SK-N-SH treated with all-trans-retinoic acid at 6 μM for 48 hours (cell line): ENCODE data around the gene RTP4.

Source experiments
- ATAC-seq: fragments of 200-7000 bp; cut with Tn5 transposase; 3 replicates; pipeline ENCODE4 v1.9.1; 2020; ENCODE audit warnings: mild to moderate bottlenecking, moderate library complexity
- CSDC2 ChIP-seq: fragments of 250-450 bp; sonication (Bioruptor Pico); IDR thresholded peaks from 2 replicates; pipeline ENCODE4 v1.5.0; 2020; ENCODE audit warnings: mild to moderate bottlenecking, moderate library complexity
- CSRNP3 ChIP-seq: fragments of 250-450 bp; sonication (Bioruptor Pico); IDR thresholded peaks from 2 replicates; pipeline ENCODE4 v1.5.1; 2021; ENCODE audit warnings: mild to moderate bottlenecking, moderate library complexity
- ESRRG ChIP-seq: fragments of 250-450 bp; sonication (Bioruptor Pico); IDR thresholded peaks from 2 replicates; pipeline ENCODE4 v1.6.1; 2021; ENCODE audit warnings: mild to moderate bottlenecking
- ISL1 ChIP-seq: fragments of 250-450 bp; sonication (Bioruptor Pico); IDR thresholded peaks from 2 replicates; pipeline ENCODE4 v2.1.2; 2022; ENCODE audit warnings: mild to moderate bottlenecking, moderate library complexity
- OSR1 ChIP-seq: fragments of 250-450 bp; sonication (Bioruptor Pico); IDR thresholded peaks from 2 replicates; pipeline ENCODE4 v1.8.0; 2022; ENCODE audit warnings: moderate library complexity, mild to moderate bottlenecking, inconsistent platforms
- POU6F1 ChIP-seq: fragments of 250-450 bp; sonication (Bioruptor Pico); IDR thresholded peaks from 2 replicates; pipeline ENCODE4 v1.8.0; 2021; ENCODE audit warnings: low read depth, mild to moderate bottlenecking, moderate library complexity, borderline replicate concordance
- RARB ChIP-seq: fragments of 250-450 bp; sonication (Bioruptor Pico); IDR thresholded peaks from 2 replicates; pipeline ENCODE4 v1.8.0; 2021; ENCODE audit warnings: mild to moderate bottlenecking, moderate library complexity
- TCF4 ChIP-seq: fragments of 250-450 bp; sonication (Bioruptor Pico); IDR thresholded peaks from 2 replicates; pipeline ENCODE4 v1.8.0; 2021; ENCODE audit warnings: mild to moderate bottlenecking, moderate library complexity, borderline replicate concordance
- TOX ChIP-seq: fragments of 250-450 bp; sonication (Bioruptor Pico); IDR thresholded peaks from 2 replicates; pipeline ENCODE4 v1.8.0; 2021; ENCODE audit warnings: mild to moderate bottlenecking, moderate library complexity, borderline replicate concordance
- ZFP3 ChIP-seq: fragments of 250-450 bp; sonication (Bioruptor Pico); IDR thresholded peaks from 2 replicates; pipeline ENCODE4 v1.5.0; 2020; ENCODE audit warnings: mild to moderate bottlenecking, moderate library complexity
- ZFP30 ChIP-seq: fragments of 450-650 bp; formaldehyde crosslinking; IDR thresholded peaks from 2 replicates; pipeline ENCODE4 v1.5.0; 2022; ENCODE audit warnings: mild to moderate bottlenecking, moderate library complexity
- ZNF70 ChIP-seq: fragments of 450-650 bp; formaldehyde crosslinking; IDR thresholded peaks from 2 replicates; pipeline ENCODE4 v1.5.0; 2020; ENCODE audit warnings: mild to moderate bottlenecking, moderate library complexity
- ZNF8 ChIP-seq: fragments of 450-650 bp; formaldehyde crosslinking; IDR thresholded peaks from 2 replicates; pipeline ENCODE4 v1.5.0; 2020; ENCODE audit warnings: mild to moderate bottlenecking, moderate library complexity
- TF ChIP-seq, protein P1 (sequence below): fragments of 250-450 bp; sonication (Bioruptor Pico); IDR thresholded peaks from 2 replicates; pipeline ENCODE4 v1.5.1; 2020; ENCODE audit warnings: low read depth, mild to moderate bottlenecking, moderate library complexity
- TF ChIP-seq, protein P2 (sequence below): fragments of 250-450 bp; sonication (Bioruptor Pico); IDR thresholded peaks from 2 replicates; pipeline ENCODE4 v1.5.0; 2020; ENCODE audit warnings: mild to moderate bottlenecking, moderate library complexity

The RTP4 gene

DNA sequence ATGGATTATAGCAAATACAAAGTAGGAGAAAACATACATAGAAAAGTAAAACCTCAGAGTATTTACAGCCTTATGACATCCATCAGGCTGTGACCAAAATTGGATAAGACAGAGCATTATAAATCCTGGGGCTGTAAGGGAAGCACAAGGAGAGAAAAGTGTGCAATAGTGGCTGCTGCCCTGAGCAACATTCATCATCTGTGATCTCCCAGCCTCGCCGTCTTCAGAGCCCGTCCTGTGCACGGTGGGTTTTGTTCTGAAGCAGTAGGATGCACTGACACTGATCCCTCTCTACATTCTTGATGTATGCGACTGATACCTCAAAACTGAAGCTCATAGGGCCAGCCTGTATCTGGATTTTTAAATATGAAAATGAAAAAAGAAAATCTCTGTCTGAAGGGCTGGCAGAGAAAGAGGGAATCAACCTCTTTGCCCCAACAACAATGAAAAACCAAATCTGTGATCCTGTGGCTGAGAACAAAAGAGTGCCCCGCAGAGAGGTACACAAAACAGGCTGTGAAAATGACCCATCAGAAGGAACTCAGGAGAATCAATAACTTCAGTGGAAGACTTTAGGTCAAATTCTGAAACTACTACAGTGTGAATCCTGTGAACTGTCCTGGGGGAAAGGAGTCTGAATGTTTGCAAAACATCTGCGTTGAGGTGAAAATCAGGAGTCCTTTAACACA is 8.2 kb upstream of the RTP4 start:
- TF ChIP-seq CSDC2 (CRISPR knock-in tag) (no peak), TOX (CRISPR knock-in tag) (no peak), TCF4 (CRISPR knock-in tag) (no peak), ZFP3 (CRISPR knock-in tag) (no peak), ZNF70 (CRISPR knock-in tag) (no peak), POU6F1 (CRISPR knock-in tag) (no peak)
- TF ChIP-seq, protein P1, sequence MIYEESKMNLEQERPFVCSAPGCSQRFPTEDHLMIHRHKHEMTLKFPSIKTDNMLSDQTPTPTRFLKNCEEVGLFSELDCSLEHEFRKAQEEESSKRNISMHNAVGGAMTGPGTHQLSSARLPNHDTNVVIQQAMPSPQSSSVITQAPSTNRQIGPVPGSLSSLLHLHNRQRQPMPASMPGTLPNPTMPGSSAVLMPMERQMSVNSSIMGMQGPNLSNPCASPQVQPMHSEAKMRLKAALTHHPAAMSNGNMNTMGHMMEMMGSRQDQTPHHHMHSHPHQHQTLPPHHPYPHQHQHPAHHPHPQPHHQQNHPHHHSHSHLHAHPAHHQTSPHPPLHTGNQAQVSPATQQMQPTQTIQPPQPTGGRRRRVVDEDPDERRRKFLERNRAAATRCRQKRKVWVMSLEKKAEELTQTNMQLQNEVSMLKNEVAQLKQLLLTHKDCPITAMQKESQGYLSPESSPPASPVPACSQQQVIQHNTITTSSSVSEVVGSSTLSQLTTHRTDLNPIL (CRISPR knock-in tag) = no peak
- TF ChIP-seq, all 23 proteins: peak for 0
- no peak for ATAC-seq

DNA sequence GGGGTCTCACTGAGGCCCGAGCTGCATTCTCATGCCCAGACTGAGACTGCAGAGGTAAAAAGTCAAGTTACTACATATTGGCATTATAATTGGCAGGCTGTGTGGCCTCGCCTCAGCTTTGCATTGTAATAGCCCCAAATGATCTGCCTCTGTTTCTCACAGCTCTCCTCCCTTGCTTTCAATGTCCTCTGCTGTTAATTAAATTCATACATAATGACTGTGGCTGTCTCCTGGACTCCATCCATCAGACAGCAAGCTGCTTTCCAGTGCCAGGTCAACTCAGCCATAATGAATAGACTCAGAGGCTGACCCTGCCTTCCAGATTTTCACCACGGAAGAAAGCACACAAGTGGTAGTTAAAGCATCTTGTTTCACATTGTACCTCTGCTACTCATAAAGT is 7.6 kb upstream of the RTP4 start:
- no peak for ATAC-seq
- no peak for TF ChIP-seq POU6F1 (CRISPR knock-in tag)

GRCh38 chr3:187361835-187362234 is 6.3 kb upstream of the RTP4 start:
- TF ChIP-seq ESRRG (CRISPR knock-in tag) (no peak), ZFP3 (CRISPR knock-in tag) (no peak), OSR1 (no peak), ZFP30 (CRISPR knock-in tag) (no peak), ZNF70 (CRISPR knock-in tag) (no peak), ISL1 (CRISPR knock-in tag) (no peak), RARB (no peak), TCF4 (CRISPR knock-in tag) (no peak)
- TF ChIP-seq, protein P2, sequence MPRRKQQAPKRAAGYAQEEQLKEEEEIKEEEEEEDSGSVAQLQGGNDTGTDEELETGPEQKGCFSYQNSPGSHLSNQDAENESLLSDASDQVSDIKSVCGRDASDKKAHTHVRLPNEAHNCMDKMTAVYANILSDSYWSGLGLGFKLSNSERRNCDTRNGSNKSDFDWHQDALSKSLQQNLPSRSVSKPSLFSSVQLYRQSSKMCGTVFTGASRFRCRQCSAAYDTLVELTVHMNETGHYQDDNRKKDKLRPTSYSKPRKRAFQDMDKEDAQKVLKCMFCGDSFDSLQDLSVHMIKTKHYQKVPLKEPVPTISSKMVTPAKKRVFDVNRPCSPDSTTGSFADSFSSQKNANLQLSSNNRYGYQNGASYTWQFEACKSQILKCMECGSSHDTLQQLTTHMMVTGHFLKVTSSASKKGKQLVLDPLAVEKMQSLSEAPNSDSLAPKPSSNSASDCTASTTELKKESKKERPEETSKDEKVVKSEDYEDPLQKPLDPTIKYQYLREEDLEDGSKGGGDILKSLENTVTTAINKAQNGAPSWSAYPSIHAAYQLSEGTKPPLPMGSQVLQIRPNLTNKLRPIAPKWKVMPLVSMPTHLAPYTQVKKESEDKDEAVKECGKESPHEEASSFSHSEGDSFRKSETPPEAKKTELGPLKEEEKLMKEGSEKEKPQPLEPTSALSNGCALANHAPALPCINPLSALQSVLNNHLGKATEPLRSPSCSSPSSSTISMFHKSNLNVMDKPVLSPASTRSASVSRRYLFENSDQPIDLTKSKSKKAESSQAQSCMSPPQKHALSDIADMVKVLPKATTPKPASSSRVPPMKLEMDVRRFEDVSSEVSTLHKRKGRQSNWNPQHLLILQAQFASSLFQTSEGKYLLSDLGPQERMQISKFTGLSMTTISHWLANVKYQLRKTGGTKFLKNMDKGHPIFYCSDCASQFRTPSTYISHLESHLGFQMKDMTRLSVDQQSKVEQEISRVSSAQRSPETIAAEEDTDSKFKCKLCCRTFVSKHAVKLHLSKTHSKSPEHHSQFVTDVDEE (CRISPR knock-in tag) = no peak
- ATAC-seq = no peak

GRCh38 chr3:187367561-187368103 is 553 bp upstream of the RTP4 start:
- TF ChIP-seq ESRRG (CRISPR knock-in tag) (no peak), OSR1 (no peak), RARB (no peak), ZFP30 (CRISPR knock-in tag) (no peak), ZNF70 (CRISPR knock-in tag) (no peak), TOX (CRISPR knock-in tag) (no peak), ZNF8 (no peak), CSRNP3 (no peak), ISL1 (CRISPR knock-in tag) (no peak), POU6F1 (CRISPR knock-in tag) (no peak), ZFP3 (CRISPR knock-in tag) (no peak)
- TF ChIP-seq, protein P2 (CRISPR knock-in tag) = no peak
- TF ChIP-seq, protein P1 (CRISPR knock-in tag) = no peak
- TF ChIP-seq, all 23 proteins: peak for 0
- ATAC-seq = peak; percentile 51
